ENCODE data around the gene PTGR2.

GRCh38 chr14:73824127-73824526 lies 27.5 kb upstream of the PTGR2 start:
- TF ChIP-seq CTCF (IDR thresholded peaks at IDR 0.05; ENCODE audit: insufficient read depth, low read length) (no peak), POLR2AphosphoS5 (IDR thresholded peaks at IDR 0.05; ENCODE audit: low read depth) (no peak), REST (IDR thresholded peaks at IDR 0.05; ENCODE audit: insufficient replicate concordance, low read depth) (no peak), SPI1 (IDR thresholded peaks at IDR 0.05; ENCODE audit: borderline replicate concordance, low read depth) (no peak)
